HG03432 (cell line): ENCODE results near the gene ZNF266.

Experiments
- ATAC-seq: cut with Tn5 transposase; IDR thresholded peaks from one replicate; pipeline ENCODE4 v1.9.1; 2021; ENCODE audit warnings: mild to moderate bottlenecking, moderate library complexity; ENCODE audit not compliant: unreplicated experiment

The ZNF266 gene

GRCh38 chr19:9435279-9436268 is at the start of gene ZNF266:
ZNF266 (minus strand) TSS chr19:9435573; CDS start chr19:9420089, 15,484 bp downstream.
- ATAC-seq: peak; percentile 93

GRCh38 chr19:9485140-9485539 is 49.8 kb upstream of the ZNF266 start:
- no peak for ATAC-seq

GRCh38 chr19:9474975-9475374 is 39.6 kb upstream of the ZNF266 start:
- no peak for ATAC-seq

GRCh38 chr19:9467161-9467560 is 31.8 kb upstream of the ZNF266 start:
- ATAC-seq: no peak

- no peak for ATAC-seq
These were observed 26.6 kb upstream of the ZNF266 start for GRCh38 chr19:9461938-9462337.

- ATAC-seq: no peak
These were observed 20.8 kb upstream of the ZNF266 start for GRCh38 chr19:9456018-9456689.

GRCh38 chr19:9453953-9454352 is 18.6 kb upstream of the ZNF266 start:
- no peak for ATAC-seq

GRCh38 chr19:9445037-9445436 is 9.7 kb upstream of the ZNF266 start:
- ATAC-seq: no peak

GRCh38 chr19:9436358-9436757 is 985 bp upstream of the ZNF266 start:
- ATAC-seq: no peak

- no peak for ATAC-seq
These were observed 3.9 kb downstream of the ZNF266 start for GRCh38 chr19:9431475-9431874.

- no peak for ATAC-seq
These were observed 4.9 kb downstream of the ZNF266 start for GRCh38 chr19:9430444-9430843.

GRCh38 chr19:9427941-9428340 is 7.4 kb downstream of the ZNF266 start:
- no peak for ATAC-seq

- no peak for ATAC-seq
These were observed 22.0 kb downstream of the ZNF266 start for GRCh38 chr19:9413240-9413954.

GRCh38 chr19:9407827-9408226 is 27.5 kb downstream of the ZNF266 start:
- no peak for ATAC-seq

- no peak for ATAC-seq
These were observed 28.5 kb downstream of the ZNF266 start for GRCh38 chr19:9406798-9407352.

- ATAC-seq: no peak
These were observed 54.0 kb downstream of the ZNF266 start for GRCh38 chr19:9381361-9381785.

- ATAC-seq: no peak
These were observed 64.4 kb downstream of the ZNF266 start for GRCh38 chr19:9370738-9371619.

- ATAC-seq: no peak
These were observed 72.5 kb downstream of the ZNF266 start, which contains the start of gene ZNF177 for GRCh38 chr19:9362905-9363304. ZNF177 (plus strand) TSS chr19:9363013; CDS start chr19:9378312, 15,299 bp downstream.
